Sigmoid colon (tissue), 7 donors: ENCODE data around the gene RASA4B. TPM values are rescaled to one million over a fixed set of nuclear protein-coding genes. Genes with fewer than 3 reads are reported as not detected.

Experiments
- DNase-seq: peaks from one replicate; pipeline ENCODE4 v3.0.0-alpha.2; 2019
- H3K27ac ChIP-seq, 4 donors: fragments of 200-600 bp; sonication (generic); one replicate each; pipeline ENCODE4 v1.5.1; 2016 to 2019; ENCODE audit warnings: mild to moderate bottlenecking in 1 of 4
- H3K27me3 ChIP-seq, 3 donors: fragments of 200-600 bp; sonication (generic); one replicate each; pipeline ENCODE4 v1.5.1; 2019; ENCODE audit warnings: mild to moderate bottlenecking in 1 of 3
- H3K36me3 ChIP-seq, 4 donors: fragments of 200-600 bp; sonication (generic); one replicate each; pipeline ENCODE4 v1.5.1; 2016 to 2019
- H3K4me1 ChIP-seq, 4 donors: fragments of 200-600 bp; sonication (generic); one replicate each; pipeline ENCODE4 v1.5.1; 2017 to 2019
- H3K4me3 ChIP-seq, 4 donors: fragments of 200-600 bp; sonication (generic); one replicate each; pipeline ENCODE4 v1.5.1; 2017 to 2019; ENCODE audit warnings: mild to moderate bottlenecking in 2 of 4, moderate library complexity in 1 of 4
- H3K9me3 ChIP-seq, 4 donors: fragments of 200-600 bp in 3 of 4; sonication (generic) in 3 of 4; one replicate each; pipeline versions ENCODE4 v1.5.1 to v1.6.1; 2013 to 2019
- CTCF ChIP-seq, 4 experiments: fragments of 450-650 bp in 3 of 4; fragments of 200-600 bp in 1 of 4; IDR thresholded peaks; one replicate each; pipeline ENCODE4 v1.5.1; 2016 to 2019; ENCODE audit warnings: antibody characterized with exemption in 4 of 4, mild to moderate bottlenecking in 3 of 4, moderate library complexity in 2 of 4
- EP300 ChIP-seq, 4 donors: sonication (generic); formaldehyde crosslinking; IDR thresholded peaks; one replicate each; pipeline ENCODE4 v1.6.1; 2017; ENCODE audit warnings: antibody characterized with exemption in 4 of 4
- POLR2A ChIP-seq, 2 donors: fragments of 450-650 bp; IDR thresholded peaks; one replicate each; pipeline ENCODE4 v1.6.1; 2016; ENCODE audit warnings: antibody characterized with exemption in 2 of 2, mild to moderate bottlenecking in 2 of 2, moderate library complexity in 2 of 2
- POLR2AphosphoS5 ChIP-seq, 4 donors: sonication (generic); formaldehyde crosslinking; IDR thresholded peaks; one replicate each; pipeline ENCODE4 v1.6.1; 2017; ENCODE audit warnings: antibody characterized with exemption in 4 of 4
- WGBS, 2 donors: extraction: QIAGEN DNeasy Blood & Tissue Kit; methylation state at CpG; one replicate each; pipeline ENCODE4 v1.1.7; 2013; 5-methylcytosine and 5-hydroxymethylcytosine counted together
- intact Hi-C: fragments of 100-400 bp; cut with DNase I; formaldehyde crosslinking; loops from one replicate; pipeline ENCODE4 v1.15.1; 2023
- polyA plus RNA-seq, 3 donors: library from polyadenylated mRNA; stranded (reverse); fragments of 200-250 nt; gene quantifications; one replicate each; pipeline ENCODE4 v1.2.3, GENCODE V29; 2013
- total RNA-seq, 4 donors: library from RNA; depleted of rRNA; stranded (reverse); fragments of >200 nt; gene quantifications; one replicate each; pipeline ENCODE4 v1.1.0, GENCODE V29; 2016
- donor health status: healthy with polysubstance abuse.
- donor health status: Bipolar disorder and iron deficiency.
- donor health status: healthy.

The RASA4B gene
- total and polyA plus RNA-seq, 7 donors: 2.5 to 39.1 (median 16.6) TPM

GRCh38 chr7:102472126-102473041, 45.2 kb downstream of the RASA4B start:
- Histone ChIP-seq H3K27ac (no peak overlapping the region), H3K9me3 (no peaks in the 10 kb centered on the region)
- peak; percentile 61 for DNase-seq

GRCh38 chr7:102471791-102472125, 45.8 kb downstream of the RASA4B start:
- H3K4me3 ChIP-seq: no peak overlapping the region
- peaks cover 0 to 1% (median 0%) of the 10 kb centered on the region in 4 donors for H3K4me1 ChIP-seq
- peaks cover 0 to 49% (median 12%) of the 10 kb centered on the region in 4 donors for H3K36me3 ChIP-seq
- 85 to 91% methylated on average over 6 of the region's 6 CpGs for WGBS, 2 donors
- intact Hi-C loops: no loop called here
- no peak overlapping the region for H3K27ac ChIP-seq
- TF ChIP-seq POLR2A (IDR thresholded peaks at IDR 0.05): no peak
- no peak for TF ChIP-seq CTCF (IDR thresholded peaks at IDR 0.05)
- no peak for TF ChIP-seq EP300 (IDR thresholded peaks at IDR 0.05)
- TF ChIP-seq POLR2AphosphoS5 (IDR thresholded peaks at IDR 0.05): no peak
- no peaks in the 10 kb centered on the region for H3K27me3 ChIP-seq
- no peak for DNase-seq
- H3K9me3 ChIP-seq: no peaks in the 10 kb centered on the region

More at GRCh38 chr7:102472126-102473041, 45.2 kb downstream of the RASA4B start:
- no peaks in the 10 kb centered on the region for H3K4me1 ChIP-seq
- H3K36me3 ChIP-seq: peaks cover 0 to 49% (median 12%) of the 10 kb centered on the region in 4 donors
- no peaks in the 10 kb centered on the region for H3K27me3 ChIP-seq
- intact Hi-C loops: no loop called here
- TF ChIP-seq CTCF (IDR thresholded peaks at IDR 0.05): no peak
- no peak for TF ChIP-seq POLR2A (IDR thresholded peaks at IDR 0.05)
- no peak for TF ChIP-seq EP300 (IDR thresholded peaks at IDR 0.05)
- TF ChIP-seq POLR2AphosphoS5 (IDR thresholded peaks at IDR 0.05): no peak
- 82 to 85% methylated on average over 31 of the region's 31 CpGs for WGBS, 2 donors
- no peak overlapping the region for H3K4me3 ChIP-seq

GRCh38 chr7:102469972-102470825, 47.4 kb downstream of the RASA4B start:
- Histone ChIP-seq H3K27ac (no peak overlapping the region), H3K9me3 (no peaks in the 10 kb centered on the region), H3K4me3 (no peak overlapping the region), H3K27me3 (no peaks in the 10 kb centered on the region), H3K4me1 (peaks cover 0 to 12% (median 9%) of the 10 kb centered on the region in 4 donors), H3K36me3 (peaks cover 0 to 44% (median 12%) of the 10 kb centered on the region in 4 donors)
- no peak for TF ChIP-seq POLR2A (IDR thresholded peaks at IDR 0.05)
- TF ChIP-seq CTCF (IDR thresholded peaks at IDR 0.05): no peak
- TF ChIP-seq EP300 (IDR thresholded peaks at IDR 0.05): no peak
- TF ChIP-seq POLR2AphosphoS5 (IDR thresholded peaks at IDR 0.05): no peak
- 34 to 78% methylated on average over 20 of the region's 20 CpGs for WGBS, 2 donors
- intact Hi-C loops: no loop called here
- peak; percentile 63 for DNase-seq

- 87 to 93% methylated on average over 24 of the region's 24 CpGs for WGBS, 2 donors
- no peak overlapping the region for H3K4me3 ChIP-seq
- H3K27me3 ChIP-seq: no peaks in the 10 kb centered on the region
- H3K27ac ChIP-seq: no peak overlapping the region
- peak; percentile 60 for DNase-seq
- no peak for TF ChIP-seq CTCF (IDR thresholded peaks at IDR 0.05)
- TF ChIP-seq POLR2AphosphoS5 (IDR thresholded peaks at IDR 0.05): no peak
- no peak for TF ChIP-seq POLR2A (IDR thresholded peaks at IDR 0.05)
- no peak for TF ChIP-seq EP300 (IDR thresholded peaks at IDR 0.05)
- H3K9me3 ChIP-seq: no peaks in the 10 kb centered on the region
- peaks cover 0 to 44% (median 12%) of the 10 kb centered on the region in 4 donors for H3K36me3 ChIP-seq
- intact Hi-C loops: no loop called here
- peaks cover 0 to 12% (median 9%) of the 10 kb centered on the region in 4 donors for H3K4me1 ChIP-seq
Observed at GRCh38 chr7:102469351-102469971, 48.1 kb downstream of the RASA4B start.
